DOHH2 (cell line): Measurements from ENCODE around the gene VSIR.

Experiments
- CTCF ChIP-seq: fragments of 200-600 bp; sonication (generic); IDR thresholded peaks from one replicate; pipeline ENCODE4 v1.5.1; 2014; ENCODE audit warnings: antibody characterized with exemption, mild to moderate bottlenecking, low read depth, low read length; ENCODE audit not compliant: poor library complexity, severe bottlenecking
- EZH2phosphoT487 ChIP-seq: fragments of 200-600 bp; sonication (generic); IDR thresholded peaks from 2 replicates; pipeline ENCODE4 v1.6.1; 2017; ENCODE audit warnings: borderline replicate concordance, mild to moderate bottlenecking, antibody characterized with exemption, low read length, moderate library complexity, mixed read lengths

GRCh38 chr10:71788954-71789353, 15.6 kb upstream of the VSIR start:
- TF ChIP-seq EZH2phosphoT487 (no peak), CTCF (no peak)
